ENCODE data around the gene YAP1.
"Not testable (repeated sequence)": the region's sequence is repeated elsewhere in the genome, so short reads cannot be mapped to it uniquely, and the experiment has no call there.

Gene YAP1

DNA sequence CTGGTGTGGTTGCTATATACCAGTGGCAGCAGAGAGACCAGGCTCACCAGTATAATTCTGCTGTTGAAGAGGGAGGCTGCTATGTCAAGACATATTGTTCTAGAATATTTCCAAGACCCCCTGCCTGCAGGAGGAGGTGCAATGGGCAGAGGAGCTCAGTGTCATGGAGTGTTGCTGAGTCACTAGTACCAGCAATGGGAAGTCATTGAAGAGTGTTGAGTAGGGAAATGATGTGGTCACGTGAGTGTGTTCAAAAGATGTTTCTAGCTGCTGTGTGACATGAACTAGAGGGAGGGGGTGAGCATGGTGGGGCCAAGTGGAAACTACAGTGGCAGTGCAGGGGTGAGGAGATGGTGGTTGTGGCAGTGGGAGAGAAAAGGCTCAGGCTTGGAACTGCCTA, 130.8 kb downstream of the YAP1 start:
- DNase-seq (ENCODE audit: low spot score): peak; percentile 27

DNA sequence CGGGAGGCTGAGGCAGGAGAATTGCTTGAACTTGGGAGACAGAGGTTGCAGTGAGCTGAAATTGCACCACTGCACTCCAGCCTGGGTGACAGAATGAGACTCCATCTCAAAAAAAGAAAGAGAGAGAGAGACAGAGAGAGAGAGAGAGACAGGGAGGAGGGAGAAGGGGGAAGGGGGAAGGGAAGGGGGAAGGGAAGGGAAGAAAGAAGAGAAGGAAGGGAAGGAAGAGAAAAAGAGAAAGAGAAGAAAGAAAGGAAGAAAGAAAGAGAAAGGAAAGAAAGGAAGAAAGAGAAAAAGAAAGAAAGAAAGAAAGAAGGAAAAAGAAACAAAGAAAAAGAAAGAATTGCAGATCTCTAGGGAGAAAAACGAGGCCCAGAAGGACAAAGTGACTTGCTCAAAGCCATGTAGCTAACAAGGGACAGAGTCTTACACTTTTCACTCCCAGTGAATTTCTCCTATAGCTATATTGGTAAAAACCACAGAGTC, 133.2 kb downstream of the YAP1 start:
- DNase-seq (ENCODE audit: low spot score): no peak

DNA sequence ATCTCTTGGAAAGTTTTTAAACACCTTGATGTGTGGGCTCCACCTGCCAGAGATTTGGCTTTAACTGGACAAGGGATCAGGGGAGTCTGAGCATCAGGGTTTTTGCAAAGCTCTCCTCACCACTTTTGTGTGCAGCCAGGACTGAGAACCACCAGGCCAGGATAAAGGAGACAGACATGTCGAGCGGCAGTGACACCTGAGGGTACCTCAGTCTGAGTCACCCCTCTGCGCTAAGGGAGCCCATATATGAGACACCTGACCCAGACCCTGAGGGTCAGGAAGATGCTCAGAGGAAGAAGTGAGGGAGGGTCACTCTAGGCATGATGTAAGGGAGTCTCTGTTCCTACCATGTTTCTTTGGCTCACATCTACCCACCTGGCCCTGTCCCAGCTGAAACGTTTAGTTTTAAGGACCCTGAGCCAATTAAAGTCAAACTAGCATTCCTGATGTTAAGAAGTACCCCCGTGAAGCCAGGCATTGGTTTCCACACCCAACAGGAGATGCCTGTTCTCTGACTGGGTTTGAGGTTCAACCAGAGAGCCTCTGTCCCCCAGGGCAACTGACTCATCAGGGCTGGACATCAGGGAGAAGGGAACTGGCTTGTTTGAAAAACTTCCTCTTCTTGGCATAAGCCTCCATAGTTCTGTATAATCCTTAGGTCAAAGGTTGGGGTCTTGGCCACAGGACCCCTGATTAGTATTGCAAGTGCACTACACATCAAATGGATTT, 134.6 kb downstream of the YAP1 start:
- DNase-seq (ENCODE audit: low spot score): peak; percentile 89

DNA sequence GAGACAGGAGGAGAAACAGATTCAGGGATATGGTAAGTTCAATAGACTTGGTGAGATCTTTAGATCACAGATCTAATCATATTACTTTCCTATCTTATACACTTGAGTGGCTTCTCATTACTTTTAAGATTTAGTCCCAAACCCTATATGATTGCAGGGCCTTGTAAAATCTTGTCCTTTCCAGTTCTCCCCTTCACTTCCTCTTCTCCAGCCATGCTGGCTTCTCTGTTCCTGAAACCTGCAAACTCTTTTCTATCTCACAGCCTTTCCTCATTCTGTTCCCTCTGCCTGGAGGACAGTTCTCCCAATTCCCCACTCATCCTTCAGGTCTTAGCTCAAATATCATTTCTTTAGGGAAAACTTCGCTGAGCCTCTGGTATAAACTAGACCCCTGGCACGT, 141.2 kb downstream of the YAP1 start:
- no peak for DNase-seq (ENCODE audit: low spot score)

DNA sequence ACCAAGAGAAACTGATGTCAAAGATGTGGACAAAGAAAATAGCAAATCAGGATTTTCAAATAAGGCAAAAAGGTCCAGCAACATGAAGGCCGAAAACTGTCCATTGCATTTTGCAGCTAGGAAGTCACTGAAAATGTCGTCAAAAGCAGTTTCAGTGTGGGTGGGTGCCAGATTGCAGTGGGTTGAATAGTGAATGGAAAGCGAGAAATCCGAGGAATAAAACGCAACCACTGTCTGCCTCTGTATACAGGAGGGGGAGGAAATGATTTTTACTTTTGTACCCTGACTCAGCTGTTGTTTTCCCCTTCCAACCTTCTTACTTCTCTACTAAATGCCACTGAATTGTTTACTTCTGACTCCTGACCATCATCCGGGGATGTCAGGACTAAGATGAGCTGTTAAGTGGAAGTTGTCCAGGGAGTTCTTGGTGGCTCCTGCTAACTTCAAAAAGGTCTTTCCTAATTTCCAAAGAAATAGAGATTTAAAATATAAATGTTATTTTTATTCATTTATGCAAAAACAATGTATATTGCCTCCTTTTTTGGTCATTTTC, 142.2 kb downstream of the YAP1 start:
- DNase-seq (ENCODE audit: low spot score): peak; percentile 50

DNA sequence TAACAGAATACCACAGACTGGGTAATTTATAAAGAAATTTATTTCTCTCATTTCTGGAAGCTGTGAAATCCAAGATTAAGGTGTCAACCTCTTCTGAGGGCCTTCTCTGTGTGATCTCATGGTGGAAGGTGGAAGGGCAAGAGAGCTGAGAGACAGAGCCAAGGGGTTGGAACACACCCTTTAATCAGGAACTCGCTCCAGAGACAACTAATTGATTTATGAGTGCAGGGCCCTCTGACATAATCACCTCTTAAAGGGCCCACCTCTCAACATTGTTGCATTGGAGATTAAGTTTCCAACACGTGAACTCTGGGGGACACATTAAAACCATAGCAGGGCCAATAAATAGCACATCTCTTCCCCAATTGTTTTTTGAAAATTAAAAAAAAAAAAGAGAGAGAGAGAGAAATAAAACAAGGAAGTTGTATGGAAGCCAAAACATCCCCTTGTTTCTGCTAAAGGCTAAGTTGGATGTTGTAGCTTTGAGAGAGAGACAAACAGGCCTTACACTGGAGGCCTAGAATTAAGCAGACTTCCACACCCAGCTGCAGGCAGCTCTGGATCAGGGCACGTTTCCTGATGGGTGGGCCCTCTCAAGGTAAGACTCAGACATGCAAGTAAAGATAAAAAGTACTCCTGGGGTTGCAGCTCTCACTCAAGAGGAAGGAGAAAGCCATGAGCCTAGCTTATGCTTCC, 142.9 kb downstream of the YAP1 start:
- no peak for DNase-seq (ENCODE audit: low spot score)

GRCh38 chr11:102254047-102254446, 143.8 kb downstream of the YAP1 start:
- DNase-seq (ENCODE audit: low spot score): no peak

GRCh38 chr11:102256251-102256650, 146.0 kb downstream of the YAP1 start:
- DNase-seq (ENCODE audit: low spot score): peak; percentile 82

DNA sequence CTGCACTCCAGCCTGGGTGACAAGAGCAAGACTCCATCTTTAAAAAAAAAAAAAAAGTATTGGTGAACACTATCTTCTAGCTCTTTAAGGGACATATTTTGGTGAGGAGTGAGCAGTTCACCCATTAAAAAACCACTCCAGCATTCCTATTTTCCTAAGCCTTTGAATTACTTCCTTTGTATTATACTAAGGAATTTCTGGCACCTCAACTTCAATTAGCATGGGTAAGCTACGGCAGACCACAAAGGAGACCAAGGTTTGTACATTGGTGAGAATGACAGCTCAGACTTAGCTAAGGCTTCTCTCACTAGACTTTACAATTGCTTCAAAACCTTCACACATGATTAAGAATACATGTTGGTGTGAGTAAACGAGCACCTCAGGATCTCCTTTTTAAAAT, 150.0 kb downstream of the YAP1 start:
- DNase-seq (ENCODE audit: low spot score): no peak

GRCh38 chr11:102263379-102264003, 153.2 kb downstream of the YAP1 start:
- DNase-seq (ENCODE audit: low spot score): no peak

- not testable (repeated sequence) for DNase-seq (ENCODE audit: low spot score)
Observed at GRCh38 chr11:102264704-102265103, 154.5 kb downstream of the YAP1 start.

- DNase-seq (ENCODE audit: low spot score): peak; percentile 60
Observed at GRCh38 chr11:102266099-102266498, 155.9 kb downstream of the YAP1 start.

GRCh38 chr11:102267609-102268008, 157.4 kb downstream of the YAP1 start:
- DNase-seq (ENCODE audit: low spot score): peak; percentile 69

- DNase-seq (ENCODE audit: low spot score): peak; percentile 81
Observed at GRCh38 chr11:102268083-102268984, 158.1 kb downstream of the YAP1 start.

- no peak for DNase-seq (ENCODE audit: low spot score)
Observed at GRCh38 chr11:102268985-102269470, 158.8 kb downstream of the YAP1 start.

DNA sequence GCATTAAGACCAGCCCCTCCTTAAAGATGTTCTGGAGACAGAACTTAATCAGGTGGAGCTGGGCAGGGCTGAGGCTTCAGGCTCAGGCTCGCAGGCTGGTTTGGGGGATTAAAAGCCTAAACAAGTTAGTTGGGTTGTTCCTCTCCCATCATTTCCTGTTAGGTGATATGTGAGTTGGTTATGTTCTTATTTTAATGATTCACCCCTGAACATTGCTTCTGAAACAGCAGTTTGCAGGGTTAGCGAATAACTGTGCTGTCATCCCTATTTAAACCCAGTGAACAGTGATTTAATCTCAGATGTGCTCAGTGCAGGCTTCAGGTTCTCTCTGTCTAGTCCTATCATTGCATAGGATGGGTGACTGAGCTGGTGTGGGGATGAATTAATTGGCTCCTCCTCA, 159.7 kb downstream of the YAP1 start:
- peak; percentile 23 for DNase-seq (ENCODE audit: low spot score)

DNA sequence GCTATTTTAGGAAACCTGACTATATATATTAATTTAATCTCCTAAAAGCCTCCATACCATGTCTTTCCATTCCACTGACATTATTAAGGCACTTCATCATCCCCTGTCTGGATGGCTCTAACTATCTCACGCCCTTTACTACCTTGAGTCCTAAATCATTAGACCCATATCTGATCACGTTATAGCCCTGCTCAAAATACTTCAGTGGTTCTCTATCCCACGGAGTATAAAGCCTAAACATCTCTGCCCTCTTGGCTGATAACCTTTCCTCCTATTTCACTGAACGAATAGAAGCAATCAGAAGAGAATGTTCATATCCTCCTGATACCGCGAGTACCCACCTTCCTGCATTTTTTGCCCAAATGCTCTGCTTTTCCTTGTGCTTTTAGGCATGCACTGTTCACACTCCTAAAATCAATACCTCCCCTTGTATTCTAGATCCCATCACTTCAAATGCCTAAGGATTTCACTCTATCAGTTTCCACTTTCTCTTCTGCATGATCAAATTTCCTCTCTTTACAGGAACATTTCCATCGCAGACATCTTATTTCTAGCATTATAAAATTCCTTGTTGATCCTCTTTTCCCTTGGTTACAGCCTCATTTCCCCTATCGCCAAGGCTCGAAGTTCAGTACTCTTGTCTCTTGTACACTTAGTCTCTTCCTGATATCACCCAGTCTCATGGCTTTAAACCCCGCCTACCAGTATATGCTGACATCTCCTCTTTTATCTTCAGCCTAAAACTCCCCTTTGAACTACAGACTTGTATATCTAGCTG, 162.0 kb downstream of the YAP1 start:
- DNase-seq (ENCODE audit: low spot score): no peak

- no peak for DNase-seq (ENCODE audit: low spot score)
Observed at GRCh38 chr11:102274628-102275027, 164.4 kb downstream of the YAP1 start.

GRCh38 chr11:102276362-102276761, 166.1 kb downstream of the YAP1 start:
- peak; percentile 24 for DNase-seq (ENCODE audit: low spot score)

DNA sequence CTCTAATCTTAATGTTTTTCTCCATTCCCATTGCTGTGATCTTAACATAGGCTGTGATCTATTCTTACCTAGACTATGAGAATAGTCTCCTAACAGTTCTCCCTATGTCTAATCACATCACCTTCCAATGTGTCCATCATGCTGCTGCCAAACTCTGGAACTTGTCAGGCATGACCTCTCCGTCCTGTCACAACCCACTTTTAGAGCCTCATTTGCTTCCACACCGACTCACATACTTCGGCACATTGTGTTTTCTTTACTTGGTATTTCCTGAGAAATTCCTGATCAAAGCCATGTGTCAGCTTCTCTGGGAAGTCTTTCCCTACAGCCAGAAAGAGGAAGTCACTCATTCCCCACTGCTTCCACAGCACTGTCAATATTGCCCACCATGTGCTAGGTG, 166.5 kb downstream of the YAP1 start:
- peak; percentile 29 for DNase-seq (ENCODE audit: low spot score)
